Stimulated activated CD4-positive, alpha-beta T cell treated with anti-CD3 and anti-CD28 coated beads, TNF-alpha, amount 100 ng/mL, for 1 hour (primary cell): Measurements from ENCODE around the gene NRG2.
A peak's percentile ranks its signal among the peaks of the same experiment; 100 is the strongest.

Experiments
- DNase-seq, 3 donors: peaks; one replicate each; pipeline ENCODE4 v3.0.0-alpha.2; 2020; ENCODE audit warnings: low read depth in 3 of 3, low spot score in 1 of 3

Gene NRG2

GRCh38 chr5:140042643-140043507 is at the start of gene NRG2:
NRG2 (minus strand) TSS chr5:140043299.
- peak; percentile 4 to 11 (median 5) for DNase-seq

GRCh38 chr5:140090251-140090650 is 47.2 kb upstream of the NRG2 start:
- no peak for DNase-seq

GRCh38 chr5:140084541-140084940 is 41.4 kb upstream of the NRG2 start:
- DNase-seq: no peak

- DNase-seq: no peak
These were observed 40.6 kb upstream of the NRG2 start for GRCh38 chr5:140083650-140084049.

GRCh38 chr5:140083120-140083519 is 40.0 kb upstream of the NRG2 start:
- DNase-seq: no peak

GRCh38 chr5:140076788-140077187 is 33.7 kb upstream of the NRG2 start:
- no peak for DNase-seq

- no peak for DNase-seq
These were observed 33.0 kb upstream of the NRG2 start for GRCh38 chr5:140076142-140076541.

- DNase-seq: no peak
These were observed 32.3 kb upstream of the NRG2 start for GRCh38 chr5:140075371-140075770.

GRCh38 chr5:140073296-140073695 is 30.2 kb upstream of the NRG2 start:
- DNase-seq: no peak

- no peak for DNase-seq
These were observed 29.7 kb upstream of the NRG2 start for GRCh38 chr5:140072812-140073211.

GRCh38 chr5:140060816-140061215 is 17.7 kb upstream of the NRG2 start:
- DNase-seq: no peak

- DNase-seq: no peak
These were observed 15.3 kb upstream of the NRG2 start for GRCh38 chr5:140058212-140058932.

GRCh38 chr5:140056880-140057279 is 13.8 kb upstream of the NRG2 start:
- no peak for DNase-seq

- no peak for DNase-seq
These were observed 12.1 kb upstream of the NRG2 start for GRCh38 chr5:140055152-140055551.

GRCh38 chr5:140054086-140054689 is 11.1 kb upstream of the NRG2 start:
- DNase-seq: no peak

GRCh38 chr5:140051950-140052349 is 8.9 kb upstream of the NRG2 start:
- no peak for DNase-seq

GRCh38 chr5:140049713-140050112 is 6.6 kb upstream of the NRG2 start:
- no peak for DNase-seq

GRCh38 chr5:140049205-140049604 is 6.1 kb upstream of the NRG2 start:
- no peak for DNase-seq

GRCh38 chr5:140044041-140044440 is 942 bp upstream of the NRG2 start:
- no peak for DNase-seq

- no peak for DNase-seq
These were observed 391 bp upstream of the NRG2 start for GRCh38 chr5:140043508-140043872.

- DNase-seq: no peak
These were observed 781 bp downstream of the NRG2 start for GRCh38 chr5:140042393-140042642.
